ENCODE measurements around the gene TMEM225B.
"Not testable (repeated sequence)": the region's sequence is repeated elsewhere in the genome, so short reads cannot be mapped to it uniquely, and the experiment has no call there.

- not testable (repeated sequence) for TF ChIP-seq MAX (IDR thresholded peaks at IDR 0.05); GABPA (IDR thresholded peaks at IDR 0.05 in 1 of 2, conservative IDR thresholded peaks at IDR 0.05 in 1 of 2); HNF4A (conservative IDR thresholded peaks at IDR 0.05); CTCF (IDR thresholded peaks at IDR 0.05; ENCODE audit: low read depth, low read length, missing input control); RAD21 (IDR thresholded peaks at IDR 0.05)
These were observed 17.2 kb upstream of the TMEM225B start for GRCh38 chr7:99580778-99581332.
